K562 (cell line): ENCODE measurements around the gene TOR3A. TPM values are rescaled to one million over a fixed set of nuclear protein-coding genes. Genes with fewer than 3 reads are reported as not detected.

Experiments
- BDP1 ChIP-seq: IDR thresholded peaks from 3 replicates; pipeline ENCODE4 v1.6.1; 2011; ENCODE audit not compliant: insufficient read length, insufficient read depth
- CBX5 ChIP-seq: IDR thresholded peaks from 2 replicates; pipeline ENCODE4 v1.6.1; 2014; ENCODE audit warnings: low read depth, borderline replicate concordance
- CTCF ChIP-seq, 3 experiments: IDR thresholded peaks in 2 of 3; conservative IDR thresholded peaks in 1 of 3; 2 replicates each; pipeline ENCODE4 v1.5.1; 2011 to 2012; ENCODE audit warnings: low read length in 3 of 3, mild to moderate bottlenecking in 3 of 3, control low read depth in 2 of 3, improper control_type of control experiment in 1 of 3, inconsistent platforms in 1 of 3, low read depth in 1 of 3, mixed read lengths in 1 of 3, moderate library complexity in 1 of 3; ENCODE audit not compliant: insufficient read depth in 2 of 3
- CXXC5 ChIP-seq: fragments of 250-450 bp; sonication (Bioruptor Pico); IDR thresholded peaks from 2 replicates; pipeline ENCODE4 v1.8.0; 2022; ENCODE audit warnings: inconsistent platforms, mild to moderate bottlenecking, moderate library complexity
- ESRRB ChIP-seq: fragments of 250-450 bp; sonication (Bioruptor Pico); IDR thresholded peaks from 2 replicates; pipeline ENCODE4 v1.5.0; 2020; ENCODE audit warnings: mild to moderate bottlenecking, moderate library complexity, borderline replicate concordance
- GATA2 ChIP-seq: sonication (generic); formaldehyde crosslinking; IDR thresholded peaks from 2 replicates; pipeline ENCODE4 v1.4.0; 2020; ENCODE audit warnings: mild to moderate bottlenecking, missing genetic modification reagents
- GTF2E2 ChIP-seq: fragments of 200-800 bp; sonication (Bioruptor generic); IDR thresholded peaks from 2 replicates; pipeline ENCODE4 v1.6.1; 2016; ENCODE audit warnings: missing genetic modification characterization, missing compliant biosample characterization
- JUND ChIP-seq, 2 experiments: IDR thresholded peaks; 2 replicates in 1 of 2; 3 replicates in 1 of 2; pipeline ENCODE4 v1.6.1; 2011; ENCODE audit warnings: borderline replicate concordance in 2 of 2, low read depth in 2 of 2, low read length in 2 of 2, improper control_type of control experiment in 1 of 2, missing biosample characterization in 1 of 2, missing genetic modification characterization in 1 of 2, missing genetic modification reagents in 1 of 2
- NELFE ChIP-seq: IDR thresholded peaks from 2 replicates; pipeline ENCODE4 v1.6.1; 2011; ENCODE audit warnings: mild to moderate bottlenecking; ENCODE audit not compliant: insufficient read depth, insufficient read length
- POLR2G ChIP-seq: fragments of 200-400 bp; formaldehyde crosslinking; IDR thresholded peaks from 2 replicates; pipeline ENCODE4 v1.6.1; 2017; ENCODE audit warnings: low read depth, mild to moderate bottlenecking, antibody characterized with exemption, low read length, moderate library complexity
- PTTG1 ChIP-seq: fragments of 450-650 bp; IDR thresholded peaks from 2 replicates; pipeline ENCODE4 v1.6.1; 2016; ENCODE audit warnings: low read depth, mild to moderate bottlenecking, missing genetic modification characterization, missing compliant biosample characterization
- RB1 ChIP-seq: fragments of 450-650 bp; IDR thresholded peaks from 2 replicates; pipeline ENCODE4 v1.6.1; 2017; ENCODE audit warnings: low read depth, mild to moderate bottlenecking
- SMARCA5 ChIP-seq: fragments of 450-650 bp; IDR thresholded peaks from 2 replicates; pipeline ENCODE4 v1.6.1; 2016
- SREBF1 ChIP-seq: fragments of 150-350 bp; IDR thresholded peaks from 2 replicates; pipeline ENCODE4 v1.6.1; 2014; ENCODE audit warnings: antibody characterized with exemption, low read depth, low read length, borderline replicate concordance
- SRSF9 ChIP-seq: fragments of 200-400 bp; formaldehyde crosslinking; IDR thresholded peaks from 2 replicates; pipeline ENCODE4 v1.6.1; 2017; ENCODE audit warnings: low read depth, low read length, borderline replicate concordance
- THRA ChIP-seq: fragments of 450-650 bp; IDR thresholded peaks from 2 replicates; pipeline ENCODE4 v1.6.1; 2017; ENCODE audit warnings: mild to moderate bottlenecking, moderate library complexity
- YBX1 ChIP-seq: fragments of 450-650 bp; IDR thresholded peaks from 2 replicates; pipeline ENCODE4 v1.7.1; 2016; ENCODE audit warnings: mild to moderate bottlenecking
- ZFP30 ChIP-seq: fragments of 250-450 bp; sonication (Bioruptor Pico); IDR thresholded peaks from 2 replicates; pipeline ENCODE4 v1.8.0; 2022; ENCODE audit warnings: moderate library complexity, mild to moderate bottlenecking, inconsistent platforms, borderline replicate concordance
- ZNF239 ChIP-seq: fragments of 250-450 bp; sonication (Bioruptor Pico); IDR thresholded peaks from 2 replicates; pipeline ENCODE4 v1.4.0; 2020; ENCODE audit warnings: mild to moderate bottlenecking
- ZNF431 ChIP-seq: sonication (generic); formaldehyde crosslinking; IDR thresholded peaks from 2 replicates; pipeline ENCODE4 v1.8.0; 2022; ENCODE audit warnings: mild to moderate bottlenecking, missing genetic modification reagents
- ZNF561 ChIP-seq: fragments of 450-650 bp; formaldehyde crosslinking; conservative IDR thresholded peaks from 2 replicates; pipeline ENCODE4 v1.4.0; 2020; ENCODE audit warnings: mild to moderate bottlenecking, moderate library complexity
- ZNF584 ChIP-seq: fragments of 200-800 bp; sonication (Bioruptor generic); IDR thresholded peaks from 2 replicates; pipeline ENCODE4 v1.6.1; 2016; ENCODE audit warnings: low read depth, mild to moderate bottlenecking, missing genetic modification characterization, missing compliant biosample characterization
- ZNF589 ChIP-seq: fragments of 200-800 bp; sonication (Bioruptor generic); IDR thresholded peaks from 2 replicates; pipeline ENCODE4 v1.6.1; 2016; ENCODE audit warnings: low read depth, missing genetic modification characterization, missing compliant biosample characterization
- polyA plus RNA-seq, 8 experiments: library from polyadenylated mRNA; depleted of rRNA in 4 of 8; stranded (reverse) in 5 of 8; unstranded in 3 of 8; fragments of >200 nt; fragmentation: Nextera tagmentation in 2 of 8; fragmentation: Illumina TruSeq in 1 of 8; extraction: Ambion mirVana in 2 of 8; extraction: Trizol in 1 of 8; gene quantifications; 2 replicates each; pipeline versions ENCODE4 v1.2.1 to v1.2.3, GENCODE V29; 2011 to 2014; ENCODE audit warnings: inconsistent platforms in 1 of 8, missing spikeins in 1 of 8
- total RNA-seq, 7 experiments: library from RNA; depleted of rRNA in 6 of 7; stranded (reverse); fragments of >200 nt in 6 of 7; fragmentation: Illumina TruSeq in 2 of 7; extraction: Trizol in 2 of 7; gene quantifications; 2 replicates each; pipeline versions ENCODE4 v1.2.1 to v1.2.3, GENCODE V29; 2011 to 2021; ENCODE audit warnings: low replicate concordance in 1 of 7
- TF ChIP-seq, protein P1 (sequence below): sonication (generic); formaldehyde crosslinking; IDR thresholded peaks from 2 replicates; pipeline ENCODE4 v1.9.0; 2022; ENCODE audit warnings: mild to moderate bottlenecking, missing genetic modification reagents

TOR3A gene
- total and polyA plus RNA-seq, 9 of the 15 experiments (the other 6 are each of a cell fraction or from before 2014, with no cell fraction given), result 7.9 to 94.5 (median 39.7) TPM

DNA sequence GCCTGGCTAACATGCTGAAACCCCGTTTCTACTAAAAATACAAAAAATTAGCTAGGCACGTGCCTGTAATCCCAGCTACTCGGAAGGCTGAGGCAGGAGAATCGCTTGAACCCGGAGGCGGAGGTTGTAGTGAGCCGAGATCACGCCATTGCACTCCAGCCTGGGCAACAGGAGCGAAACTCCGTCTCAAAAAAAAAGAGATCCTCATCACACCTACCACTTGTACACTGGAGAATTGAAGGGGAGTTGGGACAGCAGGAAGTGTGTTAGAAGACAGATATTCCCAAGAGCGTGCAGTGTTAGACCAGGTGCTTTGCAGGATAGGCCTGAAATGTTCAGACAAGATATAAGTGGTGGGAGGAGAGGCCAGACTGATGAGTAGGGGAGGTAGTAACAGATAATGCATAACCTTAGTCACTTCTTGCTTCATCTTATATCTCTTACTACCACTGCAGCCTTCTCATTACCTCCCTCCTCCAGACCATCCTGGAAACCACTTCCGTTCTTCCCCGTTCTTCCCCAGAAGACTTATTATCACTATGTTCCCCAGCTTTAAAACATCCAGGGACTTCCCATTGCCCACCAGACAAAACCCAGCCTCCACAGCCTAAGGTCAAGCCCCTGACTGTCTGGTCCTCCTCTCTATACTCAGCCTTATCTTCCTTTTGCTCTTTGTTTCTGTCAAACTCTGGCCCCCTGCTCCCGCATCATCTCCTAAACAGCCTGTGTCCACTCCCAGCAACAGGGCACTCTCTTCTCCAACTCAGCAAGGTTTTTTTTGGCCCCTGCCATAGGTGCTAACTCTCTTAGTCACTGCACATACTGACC, 34.8 kb upstream of the TOR3A start (continued):
- TF ChIP-seq THRA (no peak), ZNF561 (no peak), ZNF589 (CRISPR knock-in tag) (peak; percentile 99), RB1 (no peak), ZFP30 (CRISPR knock-in tag) (no peak), SMARCA5 (peak; percentile 74), CBX5 (0 out of 2 replicates have a peak, but pooled peaks have one; percentile 17), NELFE (peak; percentile 65), ESRRB (CRISPR knock-in tag) (no peak), CXXC5 (CRISPR knock-in tag) (peak; percentile 98), ZNF239 (peak; percentile 38; the same call in 1 of the 2 replicates), POLR2G (0 out of 2 replicates have a peak, but pooled peaks have one; percentile 9), ZNF431 (CRISPR knock-in tag) (0 out of 2 replicates have a peak, but pooled peaks have one; percentile 30), YBX1 (no peak), ZNF584 (CRISPR knock-in tag) (peak; percentile 99), JUND (IDR thresholded peaks at IDR 0.05; ENCODE audit: borderline replicate concordance, low read depth, low read length) (peak; percentile 95), JUND (tag; IDR thresholded peaks at IDR 0.05; ENCODE audit: borderline replicate concordance, low read depth, low read length) (peak; percentile 96; the same call in 2 of the 3 replicates), GTF2E2 (tag) (peak; percentile 70; the same call in 1 of the 2 replicates), BDP1 (no peak), SRSF9 (no peak), SREBF1 (no peak), GATA2 (CRISPR knock-in tag) (peak; percentile 100), PTTG1 (tag) (no peak), CTCF (IDR thresholded peaks at IDR 0.05 in 2 of 3, conservative IDR thresholded peaks at IDR 0.05 in 1 of 3; ENCODE audit: insufficient read depth in 2 of 3, low read depth in 1 of 3, low read length in 3 of 3) (no peak)
- TF ChIP-seq, protein P1, sequence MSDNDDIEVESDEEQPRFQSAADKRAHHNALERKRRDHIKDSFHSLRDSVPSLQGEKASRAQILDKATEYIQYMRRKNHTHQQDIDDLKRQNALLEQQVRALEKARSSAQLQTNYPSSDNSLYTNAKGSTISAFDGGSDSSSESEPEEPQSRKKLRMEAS, result peak; percentile 94
